ENCODE results near the gene SSUH2.

SSUH2 gene

DNA sequence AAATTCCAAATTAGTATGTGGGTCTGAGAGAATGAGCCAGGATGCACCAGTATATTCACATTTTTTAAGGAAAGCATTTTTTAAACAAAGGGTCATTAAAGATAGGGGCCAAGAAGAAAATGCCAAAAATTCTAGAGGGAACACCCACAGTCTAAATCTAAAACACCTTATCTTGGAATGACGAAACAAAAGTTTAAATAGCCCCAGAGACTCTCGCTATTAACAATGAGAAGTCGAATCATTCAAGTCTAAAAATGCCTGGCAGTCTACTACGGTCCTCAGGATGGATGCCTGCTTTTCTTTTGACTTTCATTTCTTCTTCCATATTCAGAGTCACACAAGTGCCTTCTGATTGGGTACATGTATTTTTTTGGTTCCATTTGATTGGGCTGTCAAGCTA is 66.3 kb downstream of the SSUH2 start:
- DNase-seq, result no peak

DNA sequence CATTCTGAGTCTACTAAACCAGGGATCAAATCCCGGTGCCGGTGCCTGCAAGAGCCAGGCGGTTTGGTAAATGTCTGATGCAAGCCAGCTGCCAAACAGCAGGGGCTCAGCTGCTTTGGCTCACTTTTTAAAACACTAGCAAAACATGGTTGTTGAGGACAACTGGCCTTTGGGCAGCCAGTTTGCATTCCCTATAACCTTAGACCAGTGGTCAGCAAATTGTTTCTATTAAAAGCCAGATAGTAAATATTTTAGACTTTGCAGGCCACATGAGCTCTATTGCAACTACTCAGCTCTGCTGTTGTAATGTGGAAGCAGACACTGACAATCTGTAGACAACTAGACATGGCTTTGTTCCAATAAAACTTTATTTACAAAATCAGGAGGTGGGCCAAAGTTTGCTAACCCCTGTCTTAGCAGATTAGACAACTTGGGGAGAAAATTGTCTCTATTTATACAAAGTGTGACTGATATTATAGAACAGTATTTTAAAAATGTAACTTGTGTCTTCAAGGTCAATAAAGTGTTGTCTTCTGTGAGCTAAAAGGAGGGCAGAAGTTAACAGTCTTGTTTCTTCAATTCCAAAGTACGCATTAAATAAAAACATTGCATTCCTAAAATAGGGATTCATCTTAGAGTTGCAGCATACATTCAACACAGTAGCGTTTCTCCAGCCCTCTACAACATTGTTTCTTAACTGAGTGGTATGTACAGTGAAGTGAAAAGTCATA is 67.6 kb downstream of the SSUH2 start:
- no peak for DNase-seq

GRCh38 chr3:8576436-8576835 is 68.2 kb downstream of the SSUH2 start:
- no peak for DNase-seq

- DNase-seq, result no peak
These were observed 69.1 kb downstream of the SSUH2 start for GRCh38 chr3:8575364-8576104.

DNA sequence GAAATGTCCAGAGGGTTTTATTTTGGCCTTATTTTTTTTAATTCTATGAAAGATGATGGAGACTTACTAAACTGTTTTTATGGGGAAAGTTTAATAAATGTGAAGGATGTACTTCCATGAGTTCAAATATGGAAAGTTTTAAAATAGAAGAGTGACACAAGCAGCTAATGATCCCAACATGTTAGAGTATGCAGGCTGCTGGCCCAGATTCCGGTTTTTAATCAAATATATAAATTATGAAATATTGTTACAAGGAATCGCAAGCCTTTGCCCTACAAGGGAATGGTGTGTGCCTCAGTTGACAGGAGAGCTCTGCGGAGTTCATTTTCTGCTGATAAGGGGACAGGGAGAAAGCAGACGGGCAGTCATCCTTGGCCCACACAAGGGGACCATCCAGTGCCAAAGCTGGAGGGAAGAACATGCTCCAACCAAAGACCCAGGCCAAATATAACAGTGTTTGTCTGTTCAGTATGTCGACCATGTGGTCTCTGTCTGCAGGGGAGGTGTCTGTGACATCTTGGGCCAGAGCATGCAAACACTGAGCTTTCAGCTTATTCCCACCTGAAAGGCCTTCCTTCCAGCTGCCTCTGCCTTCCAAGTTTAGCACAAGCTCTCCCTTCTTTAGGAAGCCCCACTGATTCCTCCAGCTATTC is 69.8 kb downstream of the SSUH2 start:
- DNase-seq, result no peak

DNA sequence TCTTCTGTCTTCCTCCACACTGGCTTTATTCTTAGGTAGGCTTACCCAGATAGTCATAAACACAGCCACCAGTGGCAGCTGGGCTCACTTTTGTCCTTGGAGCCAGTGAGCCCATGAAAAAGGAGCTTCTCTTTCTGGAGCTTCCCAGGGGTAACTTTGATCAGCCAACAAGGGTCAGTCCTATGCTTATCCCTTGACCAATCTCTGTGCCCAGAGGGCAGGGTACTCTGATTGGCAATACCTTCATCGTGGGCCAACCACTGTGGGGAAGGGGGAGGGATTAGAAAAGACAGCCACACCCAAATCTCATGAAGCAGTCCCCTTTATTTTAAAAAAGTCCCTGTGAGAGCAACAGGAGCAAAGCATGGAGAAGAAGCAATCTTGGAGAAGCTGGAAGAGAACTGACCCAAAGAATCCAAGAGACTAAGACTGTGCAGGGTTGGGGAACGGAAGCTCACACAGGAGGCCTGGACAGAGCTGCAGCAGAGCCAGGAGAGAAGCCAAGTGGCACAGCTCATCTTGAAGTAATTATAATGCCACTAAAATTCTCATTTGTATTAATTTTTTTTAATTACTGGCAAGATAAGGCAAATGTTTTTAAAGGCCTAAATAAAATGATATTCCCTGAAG is 70.4 kb downstream of the SSUH2 start:
- no peak for DNase-seq

DNA sequence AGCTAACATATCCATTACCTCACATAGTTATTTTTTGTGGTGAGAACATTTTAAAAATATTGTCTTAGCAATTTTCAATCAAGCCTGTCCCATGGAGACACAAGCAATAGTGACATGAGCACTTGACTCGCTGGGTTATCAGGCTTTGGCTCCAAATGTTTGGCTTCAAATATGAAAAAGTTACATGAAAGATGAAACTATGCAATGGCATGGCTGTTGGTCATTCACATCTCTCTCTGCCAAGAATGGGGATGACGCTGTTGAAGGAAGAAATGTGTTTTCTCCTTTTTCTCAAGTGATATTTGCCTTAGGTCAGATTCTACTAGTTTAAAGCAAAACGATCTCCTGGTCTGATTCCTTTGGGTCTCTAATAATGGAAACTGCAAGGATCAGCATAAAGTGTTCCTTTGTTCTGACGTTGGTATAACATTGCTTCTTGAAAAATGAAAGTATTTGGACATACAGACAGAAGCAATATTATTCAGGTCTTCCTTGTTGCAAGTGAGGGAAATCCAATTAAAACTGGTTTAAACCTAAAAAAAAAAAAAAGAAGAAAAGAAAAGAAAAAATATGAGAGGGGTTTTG is 71.2 kb downstream of the SSUH2 start:
- no peak for DNase-seq

DNA sequence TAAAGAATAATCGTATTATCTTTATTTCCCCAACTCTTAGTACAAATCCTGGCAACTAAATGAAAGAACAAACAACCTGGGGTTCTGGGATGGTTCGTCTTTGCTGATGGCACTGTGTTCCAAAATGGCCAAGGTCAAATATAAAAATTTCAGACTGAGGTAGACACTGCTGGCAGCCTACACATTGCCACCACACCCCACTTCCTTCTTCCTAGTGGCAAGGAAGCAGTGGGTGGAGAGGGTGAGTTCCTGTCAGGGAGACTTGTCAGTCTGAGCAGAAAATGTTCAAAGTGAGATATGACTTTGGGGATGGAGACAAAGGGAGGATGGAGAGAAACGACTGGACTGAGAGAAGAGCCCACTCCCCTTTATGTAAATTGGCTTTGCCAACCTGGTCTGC is 73.3 kb downstream of the SSUH2 start:
- peak in 1 of 2 donors; percentile 5 for DNase-seq
